ENCODE measurements around the gene IL10RA.

- no peak for TF ChIP-seq POLR2AphosphoS5 (IDR thresholded peaks at IDR 0.05; ENCODE audit: low read depth)
- no peak for TF ChIP-seq CTCF (conservative IDR thresholded peaks at IDR 0.05; ENCODE audit: low read depth in 2 of 2)
- TF ChIP-seq ZNF114 (CRISPR knock-in tag; IDR thresholded peaks at IDR 0.05), result no peak
- TF ChIP-seq, protein P1, sequence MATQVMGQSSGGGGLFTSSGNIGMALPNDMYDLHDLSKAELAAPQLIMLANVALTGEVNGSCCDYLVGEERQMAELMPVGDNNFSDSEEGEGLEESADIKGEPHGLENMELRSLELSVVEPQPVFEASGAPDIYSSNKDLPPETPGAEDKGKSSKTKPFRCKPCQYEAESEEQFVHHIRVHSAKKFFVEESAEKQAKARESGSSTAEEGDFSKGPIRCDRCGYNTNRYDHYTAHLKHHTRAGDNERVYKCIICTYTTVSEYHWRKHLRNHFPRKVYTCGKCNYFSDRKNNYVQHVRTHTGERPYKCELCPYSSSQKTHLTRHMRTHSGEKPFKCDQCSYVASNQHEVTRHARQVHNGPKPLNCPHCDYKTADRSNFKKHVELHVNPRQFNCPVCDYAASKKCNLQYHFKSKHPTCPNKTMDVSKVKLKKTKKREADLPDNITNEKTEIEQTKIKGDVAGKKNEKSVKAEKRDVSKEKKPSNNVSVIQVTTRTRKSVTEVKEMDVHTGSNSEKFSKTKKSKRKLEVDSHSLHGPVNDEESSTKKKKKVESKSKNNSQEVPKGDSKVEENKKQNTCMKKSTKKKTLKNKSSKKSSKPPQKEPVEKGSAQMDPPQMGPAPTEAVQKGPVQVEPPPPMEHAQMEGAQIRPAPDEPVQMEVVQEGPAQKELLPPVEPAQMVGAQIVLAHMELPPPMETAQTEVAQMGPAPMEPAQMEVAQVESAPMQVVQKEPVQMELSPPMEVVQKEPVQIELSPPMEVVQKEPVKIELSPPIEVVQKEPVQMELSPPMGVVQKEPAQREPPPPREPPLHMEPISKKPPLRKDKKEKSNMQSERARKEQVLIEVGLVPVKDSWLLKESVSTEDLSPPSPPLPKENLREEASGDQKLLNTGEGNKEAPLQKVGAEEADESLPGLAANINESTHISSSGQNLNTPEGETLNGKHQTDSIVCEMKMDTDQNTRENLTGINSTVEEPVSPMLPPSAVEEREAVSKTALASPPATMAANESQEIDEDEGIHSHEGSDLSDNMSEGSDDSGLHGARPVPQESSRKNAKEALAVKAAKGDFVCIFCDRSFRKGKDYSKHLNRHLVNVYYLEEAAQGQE (IDR thresholded peaks at IDR 0.05; ENCODE audit: unreplicated experiment), result no peak
- TF ChIP-seq STAT1 (IDR thresholded peaks at IDR 0.05; ENCODE audit: unreplicated experiment), result no peak
- no peak for TF ChIP-seq ETS1 (IDR thresholded peaks at IDR 0.05)
- no peak for TF ChIP-seq JUNB (IDR thresholded peaks at IDR 0.05; ENCODE audit: unreplicated experiment)
- TF ChIP-seq EZH2phosphoT487 (IDR thresholded peaks at IDR 0.05; ENCODE audit: unreplicated experiment), result no peak
- no peak for TF ChIP-seq ZNF331 (CRISPR knock-in tag; IDR thresholded peaks at IDR 0.05; ENCODE audit: low read depth)
Measured at GRCh38 chr11:117973503-117973860, 12.7 kb upstream of the IL10RA start.
